A549 (cell line): ENCODE results near the gene APOBEC3B. TPM values are rescaled to one million over a fixed set of nuclear protein-coding genes. Genes with fewer than 3 reads are reported as not detected.
"Not testable (repeated sequence)": the region's sequence is repeated elsewhere in the genome, so short reads cannot be mapped to it uniquely, and the experiment has no call there.

Source experiments
- ATAC-seq, 2 experiments: fragments of 200-7000 bp in 1 of 2; fragments of >200 bp in 1 of 2; cut with Nextera tagmentation in 1 of 2; cut with Tn5 transposase in 1 of 2; 3 replicates each; pipeline versions ENCODE4 v1.8.0 to v1.9.1; 2018 to 2020; ENCODE audit warnings: mild to moderate bottlenecking in 1 of 2, moderate library complexity in 1 of 2
- CTCF ChIA-PET: fragments of 300-600 bp; sonication (Branson Sonifier 250); formaldehyde crosslinking; extraction: SDS; loops from one replicate; lab custom pipeline; 2021; ENCODE audit warnings: antibody characterized with exemption, inconsistent platforms; lab: Yijun Ruan, JAX
- POLR2A ChIA-PET: fragments of 350-600 bp; formaldehyde crosslinking; extraction: SDS; loops from one replicate; lab custom pipeline; 2021; ENCODE audit warnings: antibody characterized with exemption, inconsistent platforms; lab: Yijun Ruan, JAX
- DNase-seq, 2 experiments: peaks; one replicate each; pipeline versions ENCODE4 v3.0.0 to v3.0.0-alpha.2; 2011 to 2016; ENCODE audit warnings: low read depth in 1 of 2, low spot score in 1 of 2
- FAIRE-seq: peaks from 2 replicates; lab custom pipeline; 2011; peaks lifted over from hg19 to GRCh38; lab: Jason Lieb, UNC
- H3K27ac ChIP-seq, 2 experiments: fragments of >200 bp; sonication (Bioruptor Twin); formaldehyde crosslinking; 3 replicates each; pipeline ENCODE4 v1.5.1; 2016 to 2017
- H3K4me1 ChIP-seq: fragments of >200 bp; sonication (Bioruptor Twin); formaldehyde crosslinking; 3 replicates; pipeline ENCODE4 v1.6.1; 2016
- H3K4me2 ChIP-seq: fragments of >200 bp; sonication (Bioruptor Twin); formaldehyde crosslinking; 3 replicates; pipeline ENCODE4 v1.6.1; 2016
- H3K4me3 ChIP-seq: fragments of >200 bp; sonication (Bioruptor Twin); formaldehyde crosslinking; 3 replicates; pipeline ENCODE4 v1.5.1; 2016
- H3K9me3 ChIP-seq: fragments of >200 bp; sonication (Bioruptor Twin); formaldehyde crosslinking; 3 replicates; pipeline ENCODE4 v1.6.1; 2016
- BCL3 ChIP-seq: fragments of >200 bp; sonication (Bioruptor Twin); formaldehyde crosslinking; IDR thresholded peaks from 3 replicates; pipeline ENCODE4 v1.6.1; 2016
- CBX2 ChIP-seq: fragments of 200-600 bp; sonication (generic); IDR thresholded peaks from 2 replicates; pipeline ENCODE4 v1.6.1; 2016; ENCODE audit warnings: low read depth, mild to moderate bottlenecking, borderline replicate concordance
- EHF ChIP-seq: fragments of 250-450 bp; sonication (Bioruptor Pico); IDR thresholded peaks from 2 replicates; pipeline ENCODE4 v1.5.0; 2020; ENCODE audit warnings: mild to moderate bottlenecking
- FOXS1 ChIP-seq: fragments of 250-450 bp; sonication (Bioruptor Pico); IDR thresholded peaks from 2 replicates; pipeline ENCODE4 v1.5.0; 2020; ENCODE audit warnings: mild to moderate bottlenecking, moderate library complexity
- GATA3 ChIP-seq: IDR thresholded peaks from 2 replicates; pipeline ENCODE4 v1.6.1; 2012; ENCODE audit warnings: borderline replicate concordance
- HOXB13 ChIP-seq: fragments of 250-450 bp; sonication (Bioruptor Pico); IDR thresholded peaks from 2 replicates; pipeline ENCODE4 v1.5.0; 2020; ENCODE audit warnings: low read depth, mild to moderate bottlenecking, moderate library complexity
- HOXB5 ChIP-seq: fragments of 250-450 bp; sonication (Bioruptor Pico); IDR thresholded peaks from 2 replicates; pipeline ENCODE4 v1.5.0; 2020; ENCODE audit warnings: mild to moderate bottlenecking, moderate library complexity
- MAZ ChIP-seq: fragments of 150-350 bp; IDR thresholded peaks from 2 replicates; pipeline ENCODE4 v1.6.1; 2014; ENCODE audit warnings: antibody characterized with exemption, low read depth, low read length, borderline replicate concordance
- NR3C1 ChIP-seq: fragments of >200 bp; sonication (Bioruptor Twin); formaldehyde crosslinking; IDR thresholded peaks from 3 replicates; pipeline ENCODE4 v1.6.1; 2017
- PHF8 ChIP-seq: fragments of 200-600 bp; sonication (generic); IDR thresholded peaks from 2 replicates; pipeline ENCODE4 v1.6.1; 2016; ENCODE audit warnings: low read depth, mild to moderate bottlenecking, antibody characterized with exemption, moderate library complexity, borderline replicate concordance
- POLR2AphosphoS2 ChIP-seq: conservative IDR thresholded peaks from 2 replicates; pipeline ENCODE4 v1.6.1; 2012; ENCODE audit warnings: low read length, improper control_type of control experiment, inconsistent platforms
- RARB ChIP-seq: fragments of 250-450 bp; sonication (Bioruptor Pico); IDR thresholded peaks from 2 replicates; pipeline ENCODE4 v1.8.0; 2021; ENCODE audit warnings: mild to moderate bottlenecking, moderate library complexity
- RCOR1 ChIP-seq: fragments of 150-350 bp; IDR thresholded peaks from 2 replicates; pipeline ENCODE4 v1.6.1; 2014; ENCODE audit warnings: antibody characterized with exemption, low read length, low read depth
- RNF2 ChIP-seq: fragments of 200-600 bp; sonication (generic); IDR thresholded peaks from 2 replicates; pipeline ENCODE4 v1.6.1; 2016; ENCODE audit warnings: low read depth, mild to moderate bottlenecking, antibody characterized with exemption, moderate library complexity, borderline replicate concordance
- TP53 ChIP-seq: fragments of 250-450 bp; sonication (Bioruptor Pico); IDR thresholded peaks from 2 replicates; pipeline ENCODE4 v1.5.0; 2021; ENCODE audit warnings: mild to moderate bottlenecking, moderate library complexity
- ZC3H11A ChIP-seq: fragments of 450-650 bp; IDR thresholded peaks from 2 replicates; pipeline ENCODE4 v1.6.1; 2014; ENCODE audit warnings: antibody characterized with exemption, mild to moderate bottlenecking
- ZFP36 ChIP-seq: fragments of 450-650 bp; IDR thresholded peaks from 2 replicates; pipeline ENCODE4 v1.6.1; 2014; ENCODE audit warnings: borderline replicate concordance; ENCODE audit not compliant: partially characterized antibody
- WGBS: methylation state at CpG from one replicate; pipeline ENCODE4 v1.1.6; 2017; ENCODE audit errors: missing lambda C conversion rate; 5-methylcytosine and 5-hydroxymethylcytosine counted together
- polyA plus RNA-seq, 4 experiments: library from polyadenylated mRNA; depleted of rRNA in 3 of 4; stranded (reverse); fragments of >200 nt; fragmentation: RNase III in 1 of 4; extraction: RNeasy Plus Mini Kit Qiagen cat#74134 plus additional on column Dnase treatment in 1 of 4; gene quantifications; 2 replicates in 3 of 4; 3 replicates in 1 of 4; pipeline ENCODE4 v1.2.3, GENCODE V29; 2011 to 2017
- TF ChIP-seq, protein P1 (sequence below): fragments of 150-350 bp; IDR thresholded peaks from 2 replicates; pipeline ENCODE4 v1.6.1; 2014; ENCODE audit warnings: low read depth, mild to moderate bottlenecking, low read length
- TF ChIP-seq, protein P2 (sequence below): fragments of 250-450 bp; sonication (Bioruptor Pico); IDR thresholded peaks from 2 replicates; pipeline ENCODE4 v1.5.0; 2021; ENCODE audit warnings: mild to moderate bottlenecking, moderate library complexity, borderline replicate concordance

The APOBEC3B gene
- polyA plus RNA-seq, 2 of the 4 experiments (the other 2 are of a cell fraction), result 16.7 to 19.6 TPM

GRCh38 chr22:39029227-39029626 is 47.1 kb downstream of the APOBEC3B start (continued):
- TF ChIP-seq POLR2AphosphoS2 (no peak), FOXS1 (CRISPR knock-in tag) (no peak), RCOR1 (no peak), GATA3 (no peak), RNF2 (no peak)

- no peaks in the 10 kb centered on the region for H3K4me1 ChIP-seq
- TF ChIP-seq POLR2AphosphoS2, result no peak
- no peak for TF ChIP-seq HOXB13 (CRISPR knock-in tag)
- TF ChIP-seq BCL3, result no peak
- TF ChIP-seq, protein P1, sequence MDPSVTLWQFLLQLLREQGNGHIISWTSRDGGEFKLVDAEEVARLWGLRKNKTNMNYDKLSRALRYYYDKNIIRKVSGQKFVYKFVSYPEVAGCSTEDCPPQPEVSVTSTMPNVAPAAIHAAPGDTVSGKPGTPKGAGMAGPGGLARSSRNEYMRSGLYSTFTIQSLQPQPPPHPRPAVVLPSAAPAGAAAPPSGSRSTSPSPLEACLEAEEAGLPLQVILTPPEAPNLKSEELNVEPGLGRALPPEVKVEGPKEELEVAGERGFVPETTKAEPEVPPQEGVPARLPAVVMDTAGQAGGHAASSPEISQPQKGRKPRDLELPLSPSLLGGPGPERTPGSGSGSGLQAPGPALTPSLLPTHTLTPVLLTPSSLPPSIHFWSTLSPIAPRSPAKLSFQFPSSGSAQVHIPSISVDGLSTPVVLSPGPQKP, result no peak
- no peak for TF ChIP-seq CBX2
- TF ChIP-seq ZFP36, result no peak
- TF ChIP-seq MAZ, result no peak
- no peak for TF ChIP-seq GATA3
- no peak for TF ChIP-seq EHF (CRISPR knock-in tag)
- TF ChIP-seq PHF8, result no peak
- TF ChIP-seq TP53 (CRISPR knock-in tag), result no peak
- no peak for TF ChIP-seq ZC3H11A
- no peak for TF ChIP-seq HOXB5
- no peak for TF ChIP-seq NR3C1
- TF ChIP-seq, protein P2, sequence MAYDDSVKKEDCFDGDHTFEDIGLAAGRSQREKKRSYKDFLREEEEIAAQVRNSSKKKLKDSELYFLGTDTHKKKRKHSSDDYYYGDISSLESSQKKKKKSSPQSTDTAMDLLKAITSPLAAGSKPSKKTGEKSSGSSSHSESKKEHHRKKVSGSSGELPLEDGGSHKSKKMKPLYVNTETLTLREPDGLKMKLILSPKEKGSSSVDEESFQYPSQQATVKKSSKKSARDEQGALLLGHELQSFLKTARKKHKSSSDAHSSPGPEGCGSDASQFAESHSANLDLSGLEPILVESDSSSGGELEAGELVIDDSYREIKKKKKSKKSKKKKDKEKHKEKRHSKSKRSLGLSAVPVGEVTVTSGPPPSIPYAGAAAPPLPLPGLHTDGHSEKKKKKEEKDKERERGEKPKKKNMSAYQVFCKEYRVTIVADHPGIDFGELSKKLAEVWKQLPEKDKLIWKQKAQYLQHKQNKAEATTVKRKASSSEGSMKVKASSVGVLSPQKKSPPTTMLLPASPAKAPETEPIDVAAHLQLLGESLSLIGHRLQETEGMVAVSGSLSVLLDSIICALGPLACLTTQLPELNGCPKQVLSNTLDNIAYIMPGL, result no peak
- TF ChIP-seq RARB (CRISPR knock-in tag), result no peak
- no peak for TF ChIP-seq FOXS1 (CRISPR knock-in tag)
- FAIRE-seq (no peak), ATAC-seq (no peak), DNase-seq (no peak)
- CTCF ChIA-PET, result no interaction called here
- POLR2A ChIA-PET, result no interaction called here
- no peak overlapping the region for H3K4me2 ChIP-seq
- no peak overlapping the region for H3K27ac ChIP-seq
- 93% methylated on average over 14 of the region's 14 CpGs for WGBS
- H3K4me3 ChIP-seq, result no peak overlapping the region
- H3K9me3 ChIP-seq, result no peaks in the 10 kb centered on the region
These were observed 48.6 kb downstream of the APOBEC3B start for GRCh38 chr22:39030705-39031104.

DNA sequence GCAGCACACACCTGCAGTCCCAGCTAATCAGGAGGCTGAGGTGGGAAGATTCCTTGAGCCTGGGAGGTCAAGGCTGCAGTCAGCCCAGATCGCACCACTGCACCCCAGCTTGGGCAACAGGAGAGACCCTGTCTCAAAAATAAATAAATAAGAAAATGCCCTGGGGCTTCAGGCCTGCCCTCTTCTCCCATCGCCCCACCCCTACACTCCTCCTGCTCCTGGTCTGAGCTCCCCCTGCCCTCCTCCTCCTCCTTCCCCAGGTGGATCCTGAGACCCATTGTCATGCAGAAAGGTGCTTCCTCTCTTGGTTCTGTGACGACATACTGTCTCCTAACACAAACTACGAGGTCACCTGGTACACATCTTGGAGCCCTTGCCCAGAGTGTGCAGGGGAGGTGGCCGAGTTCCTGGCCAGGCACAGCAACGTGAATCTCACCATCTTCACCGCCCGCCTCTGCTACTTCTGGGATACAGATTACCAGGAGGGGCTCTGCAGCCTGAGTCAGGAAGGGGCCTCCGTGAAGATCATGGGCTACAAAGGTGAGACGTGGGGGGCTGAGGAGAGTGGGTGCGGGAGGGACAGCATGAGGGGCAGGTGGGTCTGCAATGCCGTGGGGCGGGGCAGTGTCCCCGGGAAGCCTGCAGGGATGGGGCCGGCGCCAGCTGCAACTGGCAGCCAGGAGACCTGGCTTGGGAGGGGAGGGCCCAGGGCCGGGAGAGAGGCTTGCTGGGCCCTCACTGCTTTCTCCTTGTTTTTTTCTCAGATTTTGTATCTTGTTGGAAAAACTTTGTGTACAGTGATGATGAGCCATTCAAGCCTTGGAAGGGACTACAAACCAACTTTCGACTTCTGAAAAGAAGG is 49.5 kb downstream of the APOBEC3B start:
- H3K27ac ChIP-seq, ATAC-seq, H3K4me1 ChIP-seq, FAIRE-seq, POLR2A ChIA-PET, DNase-seq, H3K9me3 ChIP-seq, H3K4me3 ChIP-seq, H3K4me2 ChIP-seq: not testable (repeated sequence)
- CTCF ChIA-PET, result interaction anchor here (0.6 kb wide), 1 partner anchor 96 kb away, joined by 3 read pairs; no protein-coding TSS in a partner anchor
- WGBS, result 93% methylated on average over 8 of the region's 18 CpGs

- H3K27ac ChIP-seq, H3K4me2 ChIP-seq, ATAC-seq, FAIRE-seq, POLR2A ChIA-PET, H3K4me1 ChIP-seq, DNase-seq, H3K9me3 ChIP-seq, H3K4me3 ChIP-seq: not testable (repeated sequence)
- CTCF ChIA-PET, result interaction anchor here (0.6 to 1.0 kb wide), 2 partner anchors 34 to 61 kb away, joined by 3 read pairs; no protein-coding TSS in a partner anchor
- WGBS, result 78% methylated on average over 2 of the region's 2 CpGs
These were observed 54.9 kb downstream of the APOBEC3B start for GRCh38 chr22:39037071-39037470.
